Upper lobe of left lung (tissue), 4 donors: ENCODE measurements around the gene MED14.

Source experiments
- EP300 ChIP-seq, 4 donors: sonication (generic); formaldehyde crosslinking; IDR thresholded peaks; one replicate each; pipeline ENCODE4 v1.5.1; 2017; ENCODE audit warnings: antibody characterized with exemption in 4 of 4, control low read depth in 2 of 4
- POLR2A ChIP-seq, 4 donors: fragments of 450-650 bp; IDR thresholded peaks; one replicate each; pipeline ENCODE4 v1.5.1; 2016 to 2017; ENCODE audit warnings: antibody characterized with exemption in 4 of 4, mild to moderate bottlenecking in 2 of 4
- POLR2AphosphoS5 ChIP-seq, 2 donors: sonication (generic); formaldehyde crosslinking; IDR thresholded peaks; one replicate each; pipeline ENCODE4 v1.5.1; 2017; ENCODE audit warnings: antibody characterized with exemption in 2 of 2
- TF ChIP-seq, protein P1 (sequence below), 6 experiments: fragments of 450-650 bp in 4 of 6; fragments of 200-600 bp in 2 of 6; sonication (generic) in 2 of 6; IDR thresholded peaks; one replicate each; pipeline ENCODE4 v1.5.1; 2016 to 2019; ENCODE audit warnings: antibody characterized with exemption in 6 of 6

DNA sequence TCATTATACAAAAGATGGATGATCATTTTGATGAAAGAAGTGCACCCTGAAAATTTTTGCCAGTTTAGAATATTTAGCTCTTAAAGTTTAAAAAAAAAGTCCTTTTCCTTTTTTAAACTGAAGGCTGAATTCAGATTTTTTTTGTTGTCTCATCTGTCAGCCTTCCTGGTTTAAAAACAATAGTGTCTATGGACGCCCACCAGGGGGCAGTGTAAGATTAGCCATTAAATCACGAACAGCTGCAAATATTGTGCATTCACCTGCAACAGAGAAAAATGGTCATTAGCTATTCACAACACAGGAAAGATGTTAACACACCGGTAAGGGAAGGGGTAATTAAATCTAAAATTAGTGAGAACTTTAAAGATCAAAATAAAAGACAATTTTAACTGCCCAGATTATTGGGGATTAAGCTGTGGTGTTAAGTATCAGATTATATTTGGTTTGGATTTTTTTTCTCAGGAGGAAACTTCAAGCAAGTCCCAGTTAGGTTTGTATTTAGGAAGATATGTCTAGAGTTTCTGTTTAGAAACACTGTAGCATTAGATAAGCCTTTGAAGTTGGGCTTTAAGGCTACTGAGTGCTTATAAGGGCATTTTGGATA lies 83.6 kb downstream of the MED14 start:
- TF ChIP-seq, protein P1, sequence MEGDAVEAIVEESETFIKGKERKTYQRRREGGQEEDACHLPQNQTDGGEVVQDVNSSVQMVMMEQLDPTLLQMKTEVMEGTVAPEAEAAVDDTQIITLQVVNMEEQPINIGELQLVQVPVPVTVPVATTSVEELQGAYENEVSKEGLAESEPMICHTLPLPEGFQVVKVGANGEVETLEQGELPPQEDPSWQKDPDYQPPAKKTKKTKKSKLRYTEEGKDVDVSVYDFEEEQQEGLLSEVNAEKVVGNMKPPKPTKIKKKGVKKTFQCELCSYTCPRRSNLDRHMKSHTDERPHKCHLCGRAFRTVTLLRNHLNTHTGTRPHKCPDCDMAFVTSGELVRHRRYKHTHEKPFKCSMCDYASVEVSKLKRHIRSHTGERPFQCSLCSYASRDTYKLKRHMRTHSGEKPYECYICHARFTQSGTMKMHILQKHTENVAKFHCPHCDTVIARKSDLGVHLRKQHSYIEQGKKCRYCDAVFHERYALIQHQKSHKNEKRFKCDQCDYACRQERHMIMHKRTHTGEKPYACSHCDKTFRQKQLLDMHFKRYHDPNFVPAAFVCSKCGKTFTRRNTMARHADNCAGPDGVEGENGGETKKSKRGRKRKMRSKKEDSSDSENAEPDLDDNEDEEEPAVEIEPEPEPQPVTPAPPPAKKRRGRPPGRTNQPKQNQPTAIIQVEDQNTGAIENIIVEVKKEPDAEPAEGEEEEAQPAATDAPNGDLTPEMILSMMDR (IDR thresholded peaks at IDR 0.05), result peak; percentile 66 to 85 (median 76)
- TF ChIP-seq EP300 (IDR thresholded peaks at IDR 0.05) (no peak), POLR2AphosphoS5 (IDR thresholded peaks at IDR 0.05) (no peak), POLR2A (IDR thresholded peaks at IDR 0.05) (no peak)
